WTC11 (cell line): ENCODE measurements around the gene IL2RA. TPM values are rescaled to one million over a fixed set of nuclear protein-coding genes. Genes with fewer than 3 reads are reported as not detected.

Experiments
- ATAC-seq: fragments of 200-7000 bp; cut with Tn5 transposase; 2 replicates; pipeline ENCODE4 v1.10.0; 2021; ENCODE audit warnings: mild to moderate bottlenecking, moderate library complexity
- CTCF ChIA-PET: fragments of 300-600 bp; sonication (Branson Sonifier 250); formaldehyde crosslinking; loops from one replicate; lab custom pipeline; 2021; ENCODE audit warnings: antibody characterized with exemption; lab: Charles Lee
- POLR2A ChIA-PET: fragments of 350-600 bp; sonication (Branson Sonifier 250); formaldehyde crosslinking; loops from one replicate; lab custom pipeline; 2021; ENCODE audit warnings: antibody characterized with exemption; lab: Charles Lee
- DNase-seq: peaks from one replicate; pipeline ENCODE4 v3.0.0; 2021; ENCODE audit warnings: low spot score
- H3K27ac Mint-ChIP-seq: 2 replicates; pipeline ENCODE4 v1.8.0; 2021; ENCODE audit warnings: mixed read lengths
- H3K27me3 Mint-ChIP-seq: 2 replicates; pipeline ENCODE4 v1.8.0; 2021; ENCODE audit warnings: low read depth, mild to moderate bottlenecking, moderate library complexity, mixed read lengths
- H3K36me3 Mint-ChIP-seq: 2 replicates; pipeline ENCODE4 v1.8.0; 2021; ENCODE audit warnings: mixed read lengths
- H3K4me1 Mint-ChIP-seq: 2 replicates; pipeline ENCODE4 v1.8.0; 2022; ENCODE audit warnings: mixed read lengths
- H3K4me3 Mint-ChIP-seq: 2 replicates; pipeline ENCODE4 v1.8.0; 2021; ENCODE audit warnings: mild to moderate bottlenecking, moderate library complexity, mixed read lengths
- H3K9me3 Mint-ChIP-seq: 2 replicates; pipeline ENCODE4 v1.8.0; 2021; ENCODE audit warnings: mixed read lengths
- FOXJ3 ChIP-seq: sonication (generic); formaldehyde crosslinking; IDR thresholded peaks from 2 replicates; pipeline ENCODE4 v1.9.0; 2021; ENCODE audit warnings: missing genetic modification reagents, mild to moderate bottlenecking, borderline replicate concordance
- FOXP1 ChIP-seq: sonication (generic); formaldehyde crosslinking; IDR thresholded peaks from 2 replicates; pipeline ENCODE4 v1.8.0; 2022; ENCODE audit warnings: missing genetic modification reagents, mild to moderate bottlenecking, moderate library complexity, borderline replicate concordance
- IRF2 ChIP-seq: sonication (generic); formaldehyde crosslinking; IDR thresholded peaks from 2 replicates; pipeline ENCODE4 v1.8.0; 2022; ENCODE audit warnings: low read depth, missing genetic modification reagents, borderline replicate concordance
- KAT7 ChIP-seq: sonication (generic); formaldehyde crosslinking; IDR thresholded peaks from 2 replicates; pipeline ENCODE4 v1.8.1; 2023; ENCODE audit warnings: missing genetic modification reagents, mild to moderate bottlenecking, borderline replicate concordance
- NFE2L1 ChIP-seq: sonication (generic); formaldehyde crosslinking; IDR thresholded peaks from 2 replicates; pipeline ENCODE4 v1.8.1; 2023; ENCODE audit warnings: missing genetic modification reagents
- NR2C2 ChIP-seq: sonication (generic); formaldehyde crosslinking; IDR thresholded peaks from 2 replicates; pipeline ENCODE4 v1.8.0; 2022; ENCODE audit warnings: mild to moderate bottlenecking, missing genetic modification reagents
- PRRX2 ChIP-seq: fragments of 250-450 bp; sonication (Bioruptor Pico); IDR thresholded peaks from 2 replicates; pipeline ENCODE4 v1.8.0; 2021; ENCODE audit warnings: mild to moderate bottlenecking
- SMAD4 ChIP-seq: sonication (generic); formaldehyde crosslinking; IDR thresholded peaks from 2 replicates; pipeline ENCODE4 v1.8.0; 2022; ENCODE audit warnings: mild to moderate bottlenecking, missing genetic modification reagents
- TEAD1 ChIP-seq: sonication (generic); formaldehyde crosslinking; IDR thresholded peaks from 2 replicates; pipeline ENCODE4 v1.8.0; 2022; ENCODE audit warnings: mild to moderate bottlenecking, missing genetic modification reagents
- ZNF396 ChIP-seq: fragments of 250-450 bp; sonication (Bioruptor Pico); IDR thresholded peaks from 2 replicates; pipeline ENCODE4 v1.8.0; 2021; ENCODE audit warnings: mild to moderate bottlenecking, moderate library complexity, borderline replicate concordance
- total RNA-seq: library from RNA; stranded (reverse); gene quantifications from 3 replicates; pipeline ENCODE4 v1.2.3, GENCODE V29; 2021
- TF ChIP-seq, protein P1 (sequence below): sonication (generic); formaldehyde crosslinking; IDR thresholded peaks from 2 replicates; pipeline ENCODE4 v1.8.1; 2022; ENCODE audit warnings: mild to moderate bottlenecking, missing genetic modification reagents, moderate library complexity, borderline replicate concordance
- TF ChIP-seq, protein P2 (sequence below): sonication (generic); formaldehyde crosslinking; IDR thresholded peaks from 2 replicates; pipeline ENCODE4 v1.8.1; 2023; ENCODE audit warnings: mild to moderate bottlenecking, missing genetic modification reagents
- TF ChIP-seq, protein P3 (sequence below): fragments of 200-600 bp; IDR thresholded peaks from 2 replicates; pipeline ENCODE4 v1.8.0; 2022; ENCODE audit warnings: antibody characterized with exemption
- TF ChIP-seq, protein P4 (sequence below): fragments of 250-450 bp; sonication (Bioruptor Pico); IDR thresholded peaks from 2 replicates; pipeline ENCODE4 v1.9.0; 2021; ENCODE audit warnings: mild to moderate bottlenecking, borderline replicate concordance
- TF ChIP-seq, protein P5 (sequence below): fragments of 250-450 bp; sonication (Bioruptor Pico); IDR thresholded peaks from 2 replicates; pipeline ENCODE4 v1.8.0; 2021; ENCODE audit warnings: mild to moderate bottlenecking
- TF ChIP-seq, protein P6 (sequence below): sonication (generic); formaldehyde crosslinking; IDR thresholded peaks from 2 replicates; pipeline ENCODE4 v1.8.1; 2023; ENCODE audit warnings: mild to moderate bottlenecking, missing genetic modification reagents, borderline replicate concordance
- TF ChIP-seq, protein P7 (sequence below): sonication (generic); formaldehyde crosslinking; IDR thresholded peaks from 2 replicates; pipeline ENCODE4 v1.8.1; 2023; ENCODE audit warnings: mild to moderate bottlenecking, moderate library complexity, missing genetic modification reagents

IL2RA gene
- total RNA-seq, 1 experiment from 2014 or later, result 0.31 TPM

DNA sequence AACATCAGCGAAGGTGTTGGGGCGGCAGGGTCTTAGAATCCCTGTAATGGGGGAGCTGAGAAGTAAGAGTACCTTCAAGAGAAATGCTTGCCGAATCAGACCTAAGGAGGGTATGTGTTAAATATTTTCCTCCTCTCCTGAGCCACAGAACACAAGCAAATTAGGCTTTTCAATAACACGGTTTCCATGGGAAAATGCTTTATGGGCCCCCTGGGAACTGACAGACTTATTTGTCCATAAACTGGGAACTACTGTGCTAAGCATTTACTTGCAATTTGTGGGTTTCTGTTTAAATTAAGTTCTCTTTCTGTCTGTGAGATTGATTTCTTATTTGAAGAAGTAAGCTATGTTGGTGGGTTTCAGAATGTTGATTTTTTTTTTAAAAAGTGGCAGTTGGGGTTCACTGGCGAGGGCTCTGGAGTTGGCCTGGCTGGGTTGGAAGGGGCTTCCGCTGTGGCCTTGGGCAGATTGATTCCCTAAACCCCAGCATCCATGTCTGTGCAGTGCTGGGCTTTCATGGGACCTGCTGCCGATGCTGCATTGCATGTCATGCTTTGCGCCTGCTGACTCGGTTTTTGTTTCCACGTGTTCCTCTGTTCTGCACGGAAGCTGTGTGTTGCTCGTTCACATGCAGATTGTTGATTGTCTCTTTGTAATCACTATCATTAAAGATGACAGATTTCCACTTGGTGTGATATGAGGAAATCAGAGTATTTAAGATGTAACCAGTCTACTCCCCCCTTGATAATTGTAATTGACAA, 33.8 kb upstream of the IL2RA start (continued):
- TF ChIP-seq, protein P1, sequence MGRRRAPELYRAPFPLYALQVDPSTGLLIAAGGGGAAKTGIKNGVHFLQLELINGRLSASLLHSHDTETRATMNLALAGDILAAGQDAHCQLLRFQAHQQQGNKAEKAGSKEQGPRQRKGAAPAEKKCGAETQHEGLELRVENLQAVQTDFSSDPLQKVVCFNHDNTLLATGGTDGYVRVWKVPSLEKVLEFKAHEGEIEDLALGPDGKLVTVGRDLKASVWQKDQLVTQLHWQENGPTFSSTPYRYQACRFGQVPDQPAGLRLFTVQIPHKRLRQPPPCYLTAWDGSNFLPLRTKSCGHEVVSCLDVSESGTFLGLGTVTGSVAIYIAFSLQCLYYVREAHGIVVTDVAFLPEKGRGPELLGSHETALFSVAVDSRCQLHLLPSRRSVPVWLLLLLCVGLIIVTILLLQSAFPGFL (CRISPR knock-in tag), result no peak
- no peak for TF ChIP-seq SMAD4 (CRISPR knock-in tag)

DNA sequence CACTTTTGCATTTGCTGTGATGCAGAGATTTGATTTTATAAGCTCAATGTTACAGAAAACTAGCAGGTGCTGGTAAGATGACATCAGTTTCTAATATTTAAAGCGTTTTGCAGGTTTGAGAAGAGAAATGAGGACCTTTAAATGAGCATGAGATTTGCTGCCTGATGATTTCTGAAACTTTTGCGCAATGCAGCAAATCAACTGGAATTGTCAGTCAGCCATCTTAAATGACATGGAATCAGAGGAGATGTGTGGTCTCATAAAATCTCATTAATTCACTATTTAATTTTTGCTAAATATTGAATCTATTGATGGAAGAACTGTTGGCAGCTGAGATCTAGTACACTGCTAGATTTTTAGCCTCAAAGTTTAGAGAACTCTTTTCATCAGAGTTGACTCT, 30.6 kb upstream of the IL2RA start:
- ATAC-seq (no peak), DNase-seq (no peak)
- ChIA-PET POLR2A (no interaction called here), CTCF (no interaction called here)
- Mint-ChIP-seq H3K36me3 (peaks cover 5% of the 10 kb centered on the region), H3K9me3 (no peaks in the 10 kb centered on the region), H3K4me3 (no peak overlapping the region; the same call in 1 of the 2 replicates), H3K4me1 (peaks cover 70% of the 10 kb centered on the region), H3K27me3 (no peaks in the 10 kb centered on the region; the same call in 1 of the 2 replicates), H3K27ac (peak overlapping the region; percentile 33; the same call in 1 of the 2 replicates)
- TF ChIP-seq IRF2 (CRISPR knock-in tag), result no peak
- TF ChIP-seq, protein P2, sequence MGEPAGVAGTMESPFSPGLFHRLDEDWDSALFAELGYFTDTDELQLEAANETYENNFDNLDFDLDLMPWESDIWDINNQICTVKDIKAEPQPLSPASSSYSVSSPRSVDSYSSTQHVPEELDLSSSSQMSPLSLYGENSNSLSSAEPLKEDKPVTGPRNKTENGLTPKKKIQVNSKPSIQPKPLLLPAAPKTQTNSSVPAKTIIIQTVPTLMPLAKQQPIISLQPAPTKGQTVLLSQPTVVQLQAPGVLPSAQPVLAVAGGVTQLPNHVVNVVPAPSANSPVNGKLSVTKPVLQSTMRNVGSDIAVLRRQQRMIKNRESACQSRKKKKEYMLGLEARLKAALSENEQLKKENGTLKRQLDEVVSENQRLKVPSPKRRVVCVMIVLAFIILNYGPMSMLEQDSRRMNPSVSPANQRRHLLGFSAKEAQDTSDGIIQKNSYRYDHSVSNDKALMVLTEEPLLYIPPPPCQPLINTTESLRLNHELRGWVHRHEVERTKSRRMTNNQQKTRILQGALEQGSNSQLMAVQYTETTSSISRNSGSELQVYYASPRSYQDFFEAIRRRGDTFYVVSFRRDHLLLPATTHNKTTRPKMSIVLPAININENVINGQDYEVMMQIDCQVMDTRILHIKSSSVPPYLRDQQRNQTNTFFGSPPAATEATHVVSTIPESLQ (CRISPR knock-in tag), result no peak
- no peak for TF ChIP-seq ZNF396 (CRISPR knock-in tag)
- TF ChIP-seq, protein P3, sequence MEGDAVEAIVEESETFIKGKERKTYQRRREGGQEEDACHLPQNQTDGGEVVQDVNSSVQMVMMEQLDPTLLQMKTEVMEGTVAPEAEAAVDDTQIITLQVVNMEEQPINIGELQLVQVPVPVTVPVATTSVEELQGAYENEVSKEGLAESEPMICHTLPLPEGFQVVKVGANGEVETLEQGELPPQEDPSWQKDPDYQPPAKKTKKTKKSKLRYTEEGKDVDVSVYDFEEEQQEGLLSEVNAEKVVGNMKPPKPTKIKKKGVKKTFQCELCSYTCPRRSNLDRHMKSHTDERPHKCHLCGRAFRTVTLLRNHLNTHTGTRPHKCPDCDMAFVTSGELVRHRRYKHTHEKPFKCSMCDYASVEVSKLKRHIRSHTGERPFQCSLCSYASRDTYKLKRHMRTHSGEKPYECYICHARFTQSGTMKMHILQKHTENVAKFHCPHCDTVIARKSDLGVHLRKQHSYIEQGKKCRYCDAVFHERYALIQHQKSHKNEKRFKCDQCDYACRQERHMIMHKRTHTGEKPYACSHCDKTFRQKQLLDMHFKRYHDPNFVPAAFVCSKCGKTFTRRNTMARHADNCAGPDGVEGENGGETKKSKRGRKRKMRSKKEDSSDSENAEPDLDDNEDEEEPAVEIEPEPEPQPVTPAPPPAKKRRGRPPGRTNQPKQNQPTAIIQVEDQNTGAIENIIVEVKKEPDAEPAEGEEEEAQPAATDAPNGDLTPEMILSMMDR, result no peak
- no peak for TF ChIP-seq PRRX2
- no peak for TF ChIP-seq KAT7
- TF ChIP-seq, protein P4, sequence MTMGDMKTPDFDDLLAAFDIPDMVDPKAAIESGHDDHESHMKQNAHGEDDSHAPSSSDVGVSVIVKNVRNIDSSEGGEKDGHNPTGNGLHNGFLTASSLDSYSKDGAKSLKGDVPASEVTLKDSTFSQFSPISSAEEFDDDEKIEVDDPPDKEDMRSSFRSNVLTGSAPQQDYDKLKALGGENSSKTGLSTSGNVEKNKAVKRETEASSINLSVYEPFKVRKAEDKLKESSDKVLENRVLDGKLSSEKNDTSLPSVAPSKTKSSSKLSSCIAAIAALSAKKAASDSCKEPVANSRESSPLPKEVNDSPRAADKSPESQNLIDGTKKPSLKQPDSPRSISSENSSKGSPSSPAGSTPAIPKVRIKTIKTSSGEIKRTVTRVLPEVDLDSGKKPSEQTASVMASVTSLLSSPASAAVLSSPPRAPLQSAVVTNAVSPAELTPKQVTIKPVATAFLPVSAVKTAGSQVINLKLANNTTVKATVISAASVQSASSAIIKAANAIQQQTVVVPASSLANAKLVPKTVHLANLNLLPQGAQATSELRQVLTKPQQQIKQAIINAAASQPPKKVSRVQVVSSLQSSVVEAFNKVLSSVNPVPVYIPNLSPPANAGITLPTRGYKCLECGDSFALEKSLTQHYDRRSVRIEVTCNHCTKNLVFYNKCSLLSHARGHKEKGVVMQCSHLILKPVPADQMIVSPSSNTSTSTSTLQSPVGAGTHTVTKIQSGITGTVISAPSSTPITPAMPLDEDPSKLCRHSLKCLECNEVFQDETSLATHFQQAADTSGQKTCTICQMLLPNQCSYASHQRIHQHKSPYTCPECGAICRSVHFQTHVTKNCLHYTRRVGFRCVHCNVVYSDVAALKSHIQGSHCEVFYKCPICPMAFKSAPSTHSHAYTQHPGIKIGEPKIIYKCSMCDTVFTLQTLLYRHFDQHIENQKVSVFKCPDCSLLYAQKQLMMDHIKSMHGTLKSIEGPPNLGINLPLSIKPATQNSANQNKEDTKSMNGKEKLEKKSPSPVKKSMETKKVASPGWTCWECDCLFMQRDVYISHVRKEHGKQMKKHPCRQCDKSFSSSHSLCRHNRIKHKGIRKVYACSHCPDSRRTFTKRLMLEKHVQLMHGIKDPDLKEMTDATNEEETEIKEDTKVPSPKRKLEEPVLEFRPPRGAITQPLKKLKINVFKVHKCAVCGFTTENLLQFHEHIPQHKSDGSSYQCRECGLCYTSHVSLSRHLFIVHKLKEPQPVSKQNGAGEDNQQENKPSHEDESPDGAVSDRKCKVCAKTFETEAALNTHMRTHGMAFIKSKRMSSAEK (CRISPR knock-in tag), result no peak
- TF ChIP-seq, protein P5, sequence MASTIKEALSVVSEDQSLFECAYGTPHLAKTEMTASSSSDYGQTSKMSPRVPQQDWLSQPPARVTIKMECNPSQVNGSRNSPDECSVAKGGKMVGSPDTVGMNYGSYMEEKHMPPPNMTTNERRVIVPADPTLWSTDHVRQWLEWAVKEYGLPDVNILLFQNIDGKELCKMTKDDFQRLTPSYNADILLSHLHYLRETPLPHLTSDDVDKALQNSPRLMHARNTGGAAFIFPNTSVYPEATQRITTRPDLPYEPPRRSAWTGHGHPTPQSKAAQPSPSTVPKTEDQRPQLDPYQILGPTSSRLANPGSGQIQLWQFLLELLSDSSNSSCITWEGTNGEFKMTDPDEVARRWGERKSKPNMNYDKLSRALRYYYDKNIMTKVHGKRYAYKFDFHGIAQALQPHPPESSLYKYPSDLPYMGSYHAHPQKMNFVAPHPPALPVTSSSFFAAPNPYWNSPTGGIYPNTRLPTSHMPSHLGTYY (CRISPR knock-in tag), result no peak
- no peak for TF ChIP-seq FOXJ3 (CRISPR knock-in tag)
- TF ChIP-seq TEAD1 (CRISPR knock-in tag), result no peak
- TF ChIP-seq, protein P6, sequence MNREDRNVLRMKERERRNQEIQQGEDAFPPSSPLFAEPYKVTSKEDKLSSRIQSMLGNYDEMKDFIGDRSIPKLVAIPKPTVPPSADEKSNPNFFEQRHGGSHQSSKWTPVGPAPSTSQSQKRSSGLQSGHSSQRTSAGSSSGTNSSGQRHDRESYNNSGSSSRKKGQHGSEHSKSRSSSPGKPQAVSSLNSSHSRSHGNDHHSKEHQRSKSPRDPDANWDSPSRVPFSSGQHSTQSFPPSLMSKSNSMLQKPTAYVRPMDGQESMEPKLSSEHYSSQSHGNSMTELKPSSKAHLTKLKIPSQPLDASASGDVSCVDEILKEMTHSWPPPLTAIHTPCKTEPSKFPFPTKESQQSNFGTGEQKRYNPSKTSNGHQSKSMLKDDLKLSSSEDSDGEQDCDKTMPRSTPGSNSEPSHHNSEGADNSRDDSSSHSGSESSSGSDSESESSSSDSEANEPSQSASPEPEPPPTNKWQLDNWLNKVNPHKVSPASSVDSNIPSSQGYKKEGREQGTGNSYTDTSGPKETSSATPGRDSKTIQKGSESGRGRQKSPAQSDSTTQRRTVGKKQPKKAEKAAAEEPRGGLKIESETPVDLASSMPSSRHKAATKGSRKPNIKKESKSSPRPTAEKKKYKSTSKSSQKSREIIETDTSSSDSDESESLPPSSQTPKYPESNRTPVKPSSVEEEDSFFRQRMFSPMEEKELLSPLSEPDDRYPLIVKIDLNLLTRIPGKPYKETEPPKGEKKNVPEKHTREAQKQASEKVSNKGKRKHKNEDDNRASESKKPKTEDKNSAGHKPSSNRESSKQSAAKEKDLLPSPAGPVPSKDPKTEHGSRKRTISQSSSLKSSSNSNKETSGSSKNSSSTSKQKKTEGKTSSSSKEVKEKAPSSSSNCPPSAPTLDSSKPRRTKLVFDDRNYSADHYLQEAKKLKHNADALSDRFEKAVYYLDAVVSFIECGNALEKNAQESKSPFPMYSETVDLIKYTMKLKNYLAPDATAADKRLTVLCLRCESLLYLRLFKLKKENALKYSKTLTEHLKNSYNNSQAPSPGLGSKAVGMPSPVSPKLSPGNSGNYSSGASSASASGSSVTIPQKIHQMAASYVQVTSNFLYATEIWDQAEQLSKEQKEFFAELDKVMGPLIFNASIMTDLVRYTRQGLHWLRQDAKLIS (CRISPR knock-in tag), result no peak
- TF ChIP-seq, protein P7, sequence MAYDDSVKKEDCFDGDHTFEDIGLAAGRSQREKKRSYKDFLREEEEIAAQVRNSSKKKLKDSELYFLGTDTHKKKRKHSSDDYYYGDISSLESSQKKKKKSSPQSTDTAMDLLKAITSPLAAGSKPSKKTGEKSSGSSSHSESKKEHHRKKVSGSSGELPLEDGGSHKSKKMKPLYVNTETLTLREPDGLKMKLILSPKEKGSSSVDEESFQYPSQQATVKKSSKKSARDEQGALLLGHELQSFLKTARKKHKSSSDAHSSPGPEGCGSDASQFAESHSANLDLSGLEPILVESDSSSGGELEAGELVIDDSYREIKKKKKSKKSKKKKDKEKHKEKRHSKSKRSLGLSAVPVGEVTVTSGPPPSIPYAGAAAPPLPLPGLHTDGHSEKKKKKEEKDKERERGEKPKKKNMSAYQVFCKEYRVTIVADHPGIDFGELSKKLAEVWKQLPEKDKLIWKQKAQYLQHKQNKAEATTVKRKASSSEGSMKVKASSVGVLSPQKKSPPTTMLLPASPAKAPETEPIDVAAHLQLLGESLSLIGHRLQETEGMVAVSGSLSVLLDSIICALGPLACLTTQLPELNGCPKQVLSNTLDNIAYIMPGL (CRISPR knock-in tag), result no peak
- TF ChIP-seq NR2C2 (CRISPR knock-in tag), result no peak
- no peak for TF ChIP-seq NFE2L1 (CRISPR knock-in tag)
- TF ChIP-seq FOXP1 (CRISPR knock-in tag), result no peak
